Measurements from ENCODE around the gene HLA-G.

- no peak for TF ChIP-seq GATA2 (IDR thresholded peaks at IDR 0.05; ENCODE audit: low read depth, low read length)
- no peak for TF ChIP-seq GATA3 (IDR thresholded peaks at IDR 0.05; ENCODE audit: low read depth, low read length)
Measured at GRCh38 chr6:29810371-29810770, 17.3 kb upstream of the HLA-G start.
